PC-3 (cell line): Measurements from ENCODE around the gene BCL3. TPM values are rescaled to one million over a fixed set of nuclear protein-coding genes. Genes with fewer than 3 reads are reported as not detected.

ENCODE experiments used
- ATAC-seq: fragments of 200-7000 bp; cut with Tn5 transposase; 2 replicates; pipeline ENCODE4 v1.9.1; 2020; ENCODE audit warnings: mild to moderate bottlenecking, moderate library complexity
- BruUV-seq: library from RNA; stranded (reverse); fragments of 400-500 nt; replicated peaks from 2 replicates; lab custom pipeline; 2021; lab: Mats Ljungman, UMichigan
- CTCF ChIA-PET: fragments of 300-600 bp; sonication (Branson Sonifier 250); formaldehyde crosslinking; loops from one replicate; lab custom pipeline; 2022; ENCODE audit warnings: antibody characterized with exemption; lab: Charles Lee
- POLR2A ChIA-PET: fragments of 300-600 bp; sonication (Branson Sonifier 250); formaldehyde crosslinking; loops from one replicate; lab custom pipeline; 2022; ENCODE audit warnings: antibody characterized with exemption; ENCODE audit not compliant: unreplicated experiment; lab: Charles Lee
- DNase-seq: peaks from one replicate; pipeline ENCODE4 v3.0.0-alpha.2; 2015
- H2AFZ ChIP-seq: fragments of 300-600 bp; sonication (generic); 2 replicates; pipeline ENCODE4 v1.6.0; 2016; ENCODE audit warnings: antibody characterized with exemption, low read length
- H3F3A ChIP-seq: fragments of 300-600 bp; sonication (generic); one replicate; pipeline ENCODE4 v1.6.0; 2017; ENCODE audit warnings: antibody characterized with exemption, low read length, control low read depth, mild to moderate bottlenecking; ENCODE audit not compliant: unreplicated experiment
- H3K27ac ChIP-seq: fragments of 300-600 bp; sonication (generic); 2 replicates; pipeline ENCODE4 v1.5.1; 2016; ENCODE audit warnings: mild to moderate bottlenecking, low read length
- H3K27me3 ChIP-seq: fragments of 300-600 bp; sonication (generic); 2 replicates; pipeline ENCODE4 v1.6.1; 2016; ENCODE audit warnings: low read length, mixed read lengths
- H3K36me3 ChIP-seq: fragments of 300-600 bp; sonication (generic); 2 replicates; pipeline ENCODE4 v1.6.1; 2016; ENCODE audit warnings: low read depth, mixed run types, low read length, mixed read lengths
- H3K4me1 ChIP-seq: fragments of 300-600 bp; sonication (generic); 2 replicates; pipeline ENCODE4 v1.5.1; 2016; ENCODE audit warnings: low read length; ENCODE audit not compliant: insufficient read depth
- H3K4me2 ChIP-seq: fragments of 300-600 bp; sonication (generic); 2 replicates; pipeline ENCODE4 v1.6.0; 2016; ENCODE audit warnings: low read length
- H3K4me3 ChIP-seq: fragments of 300-600 bp; sonication (generic); 2 replicates; pipeline ENCODE4 v1.5.1; 2016; ENCODE audit warnings: mild to moderate bottlenecking, low read length, mixed read lengths
- H3K79me2 ChIP-seq: fragments of 300-600 bp; sonication (generic); 2 replicates; pipeline ENCODE4 v1.6.1; 2017; ENCODE audit warnings: low read length, mixed read lengths
- H3K9ac ChIP-seq: fragments of 300-600 bp; sonication (generic); 2 replicates; pipeline ENCODE4 v1.6.0; 2016; ENCODE audit warnings: mild to moderate bottlenecking, low read length
- H3K9me2 ChIP-seq: fragments of 300-600 bp; sonication (generic); replicated peaks from 2 replicates; pipeline ENCODE4 v1.6.1; 2016; ENCODE audit warnings: mixed run types, low read length, mixed read lengths
- H3K9me3 ChIP-seq: fragments of 300-600 bp; sonication (generic); 2 replicates; pipeline ENCODE4 v1.6.1; 2016; ENCODE audit warnings: low read length, mixed read lengths
- H4K20me1 ChIP-seq: fragments of 300-600 bp; sonication (generic); 2 replicates; pipeline ENCODE4 v1.6.1; 2016; ENCODE audit warnings: low read length, mixed read lengths
- CTCF ChIP-seq: fragments of 300-600 bp; sonication (generic); conservative IDR thresholded peaks from 2 replicates; pipeline ENCODE4 v1.5.1; 2017; ENCODE audit warnings: antibody characterized with exemption, low read depth, mild to moderate bottlenecking, low read length
- EZH2 ChIP-seq: fragments of 300-600 bp; sonication (generic); IDR thresholded peaks from one replicate; pipeline ENCODE4 v1.6.1; 2017; ENCODE audit warnings: antibody characterized with exemption, mild to moderate bottlenecking, low read length; ENCODE audit not compliant: unreplicated experiment
- EZH2phosphoT487 ChIP-seq: fragments of 300-600 bp; sonication (generic); IDR thresholded peaks from 2 replicates; pipeline ENCODE4 v1.6.1; 2018; ENCODE audit warnings: mild to moderate bottlenecking, antibody characterized with exemption, low read length, borderline replicate concordance
- intact Hi-C: fragments of 100-400 bp; cut with micrococcal nuclease; formaldehyde crosslinking; loops from 2 replicates; pipeline ENCODE4 v1.9.0; 2023
- total RNA-seq: library from RNA; depleted of rRNA; stranded (reverse); fragments of >200 nt; gene quantifications from 2 replicates; pipeline ENCODE4 v1.2.3, GENCODE V29; 2014

BCL3 gene
- total RNA-seq, 1 experiment from 2014 or later: 25.5 TPM

- Histone ChIP-seq H4K20me1 (no peaks in the 10 kb centered on the region), H2AFZ (no peak overlapping the region), H3K9me2 (no peaks in the 10 kb centered on the region), H3K9ac (no peak overlapping the region), H3F3A (no peaks in the 10 kb centered on the region), H3K4me1 (no peaks in the 10 kb centered on the region), H3K9me3 (no peaks in the 10 kb centered on the region), H3K36me3 (no peaks in the 10 kb centered on the region; the same call in 1 of the 2 replicates), H3K27ac (no peak overlapping the region), H3K4me3 (no peak overlapping the region), H3K4me2 (no peak overlapping the region), H3K79me2 (peaks cover 18% of the 10 kb centered on the region), H3K27me3 (no peaks in the 10 kb centered on the region)
- ATAC-seq (no peak), DNase-seq (no peak)
- ChIA-PET POLR2A (no interaction called here), CTCF (interaction anchor here (0.5 to 0.7 kb wide), 2 partner anchors 24 to 276 kb away, joined by 3 to 4 read pairs; no protein-coding TSS in a partner anchor)
- intact Hi-C loops: no loop called here
- TF ChIP-seq CTCF (no peak), EZH2phosphoT487 (no peak)
- no TSS peak for BruUV-seq
These were observed 35.0 kb downstream of the BCL3 start for GRCh38 chr19:44783545-44783944.

GRCh38 chr19:44785271-44785670 is 36.8 kb downstream of the BCL3 start:
- intact Hi-C loops: loop anchor here (2.0 kb wide), 1 partner anchor 60 kb away; no protein-coding TSS in a partner anchor
- H3K27me3 ChIP-seq: no peaks in the 10 kb centered on the region
- peaks cover 3% of the 10 kb centered on the region; the same call in 1 of the 2 replicates for H3K79me2 ChIP-seq
- no peak overlapping the region for H3K4me2 ChIP-seq
- no peak overlapping the region for H3K4me3 ChIP-seq
- no peak for DNase-seq
- ChIA-PET CTCF (interaction anchor here (0.6 kb wide), 1 partner anchor 21 kb away, joined by 4 read pairs; no protein-coding TSS in a partner anchor), POLR2A (interaction anchor here (0.6 kb wide), 1 partner anchor 10 kb away, joined by 32 read pairs; no protein-coding TSS in a partner anchor)
- no TSS peak for BruUV-seq
- no peak overlapping the region for H3K9ac ChIP-seq
- H3K9me2 ChIP-seq: no peaks in the 10 kb centered on the region
- H3K36me3 ChIP-seq: no peaks in the 10 kb centered on the region; the same call in 1 of the 2 replicates
- ATAC-seq: no peak
- no peaks in the 10 kb centered on the region for H4K20me1 ChIP-seq
- H3F3A ChIP-seq: no peaks in the 10 kb centered on the region
- no peaks in the 10 kb centered on the region for H3K9me3 ChIP-seq
- no peak overlapping the region for H3K27ac ChIP-seq
- no peak overlapping the region for H2AFZ ChIP-seq
- TF ChIP-seq EZH2phosphoT487 (no peak), EZH2 (no peak), CTCF (no peak)
- H3K4me1 ChIP-seq: no peaks in the 10 kb centered on the region

GRCh38 chr19:44785993-44786392 is 37.5 kb downstream of the BCL3 start:
- no peaks in the 10 kb centered on the region for H3F3A ChIP-seq
- no peaks in the 10 kb centered on the region for H3K9me2 ChIP-seq
- H3K27me3 ChIP-seq: no peaks in the 10 kb centered on the region
- no peaks in the 10 kb centered on the region for H4K20me1 ChIP-seq
- no peak overlapping the region for H3K4me3 ChIP-seq
- no peaks in the 10 kb centered on the region for H3K79me2 ChIP-seq
- no peak overlapping the region for H2AFZ ChIP-seq
- CTCF ChIA-PET: no interaction called here
- no peak for ATAC-seq
- TF ChIP-seq EZH2phosphoT487 (no peak), CTCF (no peak), EZH2 (no peak)
- POLR2A ChIA-PET: interaction anchor here (0.6 kb wide), 1 partner anchor 9 kb away, joined by 32 read pairs; no protein-coding TSS in a partner anchor
- intact Hi-C loops: loop anchor here (2.0 kb wide), 1 partner anchor 59 kb away; no protein-coding TSS in a partner anchor
- no peaks in the 10 kb centered on the region for H3K4me1 ChIP-seq
- no peak overlapping the region for H3K4me2 ChIP-seq
- no peak for DNase-seq
- H3K36me3 ChIP-seq: no peaks in the 10 kb centered on the region; the same call in 1 of the 2 replicates
- no peak overlapping the region for H3K9ac ChIP-seq
- H3K27ac ChIP-seq: no peak overlapping the region
- BruUV-seq: no TSS peak
- no peaks in the 10 kb centered on the region for H3K9me3 ChIP-seq
